ENCODE data around the gene SIMC1. TPM values are rescaled to one million over a fixed set of nuclear protein-coding genes. Genes with fewer than 3 reads are reported as not detected.
A peak's percentile ranks its signal among the peaks of the same experiment; 100 is the strongest.
"Not testable (repeated sequence)": the region's sequence is repeated elsewhere in the genome, so short reads cannot be mapped to it uniquely, and the experiment has no call there.

Gene SIMC1
- total RNA-seq, 1 experiment from 2014 or later, result 11.8 TPM

GRCh38 chr5:176214466-176215021 lies 23.7 kb upstream of the SIMC1 start:
- not testable (repeated sequence) for DNase-seq (ENCODE audit: low spot score)

DNA sequence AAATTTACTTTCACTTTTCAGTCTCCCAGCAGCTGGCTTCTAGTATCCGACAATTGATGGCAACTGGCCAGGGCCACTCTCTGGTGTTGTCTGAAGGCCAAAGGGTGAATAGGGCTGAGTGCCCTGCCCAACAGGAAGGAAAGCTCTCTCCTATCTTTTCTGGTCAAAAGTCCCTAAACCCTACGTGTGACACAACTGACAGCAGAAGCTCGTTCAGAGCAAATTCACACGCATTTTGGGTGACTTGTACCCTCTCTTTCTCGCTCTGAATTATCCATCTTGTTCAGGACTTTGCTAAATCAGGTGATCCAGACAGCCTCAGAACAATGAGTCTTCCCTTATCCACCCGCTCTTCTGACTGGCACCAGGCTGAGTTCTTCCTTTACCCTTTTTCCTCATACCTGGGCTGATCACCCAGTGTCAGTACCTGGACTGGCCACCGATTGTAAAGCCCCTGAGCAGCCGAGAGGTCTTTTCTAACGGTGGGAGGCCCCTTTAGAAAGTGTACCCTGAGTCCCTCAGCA lies 21.8 kb upstream of the SIMC1 start:
- DNase-seq (ENCODE audit: low spot score), result not testable (repeated sequence)

DNA sequence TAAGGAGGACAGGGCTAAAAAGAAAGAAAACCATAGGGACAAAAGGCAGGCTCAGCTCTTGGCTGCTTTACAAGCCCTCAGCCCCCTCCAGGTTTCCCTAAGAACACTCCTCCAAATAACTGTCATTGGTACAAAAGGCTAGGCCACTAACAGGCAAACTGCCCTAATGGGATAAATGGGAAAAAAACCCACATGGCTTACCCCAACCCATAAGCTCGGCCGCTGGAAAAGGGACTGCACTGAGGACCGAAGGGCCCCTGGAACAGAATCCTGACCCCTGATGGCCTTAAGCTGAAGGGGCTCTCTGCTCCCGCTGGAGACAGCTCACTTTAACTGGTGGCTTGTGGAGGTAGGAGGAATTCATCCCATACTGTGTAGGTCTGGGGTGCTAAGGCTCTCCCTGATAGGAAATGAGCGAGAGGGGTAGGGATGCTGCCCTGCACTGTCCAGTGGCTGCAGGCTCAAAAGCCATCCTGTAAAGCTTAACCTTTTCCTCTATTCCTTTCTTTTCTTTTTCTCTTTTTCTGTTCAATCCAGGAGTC lies 21.0 kb upstream of the SIMC1 start:
- DNase-seq (ENCODE audit: low spot score), result not testable (repeated sequence)

GRCh38 chr5:176217764-176218163 lies 20.5 kb upstream of the SIMC1 start:
- DNase-seq (ENCODE audit: low spot score), result not testable (repeated sequence)

GRCh38 chr5:176222006-176222405 lies 16.2 kb upstream of the SIMC1 start:
- not testable (repeated sequence) for DNase-seq (ENCODE audit: low spot score)

GRCh38 chr5:176228358-176228757 lies 9.9 kb upstream of the SIMC1 start:
- DNase-seq (ENCODE audit: low spot score), result not testable (repeated sequence)

DNA sequence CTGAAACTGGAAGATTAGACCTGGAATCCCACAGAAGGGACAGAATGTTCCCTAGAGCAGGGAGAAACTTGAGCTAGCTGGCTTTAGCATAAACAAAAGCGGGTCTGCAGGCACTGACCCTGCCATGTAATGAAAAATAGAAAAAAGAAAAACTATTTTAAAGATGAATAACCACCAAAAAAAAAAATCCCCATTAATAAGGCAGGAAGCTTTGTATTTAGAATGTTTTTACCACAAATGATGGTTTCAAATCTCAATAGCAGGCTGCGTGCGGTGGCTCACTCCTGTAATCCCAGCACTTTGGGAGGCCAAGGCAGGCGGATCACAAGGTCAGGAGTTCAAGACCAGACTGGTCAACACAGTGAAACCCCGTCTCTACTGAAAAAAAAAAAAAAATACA lies 5.0 kb upstream of the SIMC1 start:
- not testable (repeated sequence) for DNase-seq (ENCODE audit: low spot score)

GRCh38 chr5:176235155-176235554 lies 3.1 kb upstream of the SIMC1 start:
- DNase-seq (ENCODE audit: low spot score), result peak; percentile 50

GRCh38 chr5:176238645-176239283 lies 540 bp downstream of the SIMC1 start:
- not testable (repeated sequence) for DNase-seq (ENCODE audit: low spot score)

GRCh38 chr5:176239304-176239703 lies 1.1 kb downstream of the SIMC1 start:
- not testable (repeated sequence) for DNase-seq (ENCODE audit: low spot score)

- DNase-seq (ENCODE audit: low spot score), result not testable (repeated sequence)
These were observed 6.1 kb downstream of the SIMC1 start for GRCh38 chr5:176244318-176244717.

- not testable (repeated sequence) for DNase-seq (ENCODE audit: low spot score)
These were observed 6.8 kb downstream of the SIMC1 start for GRCh38 chr5:176245074-176245473.

- DNase-seq (ENCODE audit: low spot score), result not testable (repeated sequence)
These were observed 7.3 kb downstream of the SIMC1 start for GRCh38 chr5:176245489-176245888.

GRCh38 chr5:176250691-176251090 lies 12.5 kb downstream of the SIMC1 start:
- DNase-seq (ENCODE audit: low spot score), result not testable (repeated sequence)

DNA sequence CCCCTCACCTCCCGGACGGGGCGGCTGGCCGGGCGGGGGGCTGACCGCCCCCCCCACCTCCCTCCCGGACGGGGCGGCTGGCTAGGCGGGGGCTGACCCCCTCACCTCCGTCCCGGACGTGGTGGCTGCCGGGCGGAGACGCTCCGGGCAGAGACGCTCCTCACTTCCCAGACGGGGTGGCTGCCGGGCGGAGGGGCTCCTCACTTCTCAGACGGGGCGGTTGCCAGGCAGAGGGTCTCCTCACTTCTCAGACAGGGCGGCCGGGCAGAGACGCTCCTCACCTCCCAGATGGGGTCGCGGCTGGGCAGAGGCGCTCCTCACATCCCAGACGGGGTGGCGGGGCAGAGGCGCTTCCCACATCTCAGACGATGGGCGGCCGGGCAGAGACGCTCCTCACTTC lies 13.9 kb downstream of the SIMC1 start:
- DNase-seq (ENCODE audit: low spot score), result not testable (repeated sequence)

DNA sequence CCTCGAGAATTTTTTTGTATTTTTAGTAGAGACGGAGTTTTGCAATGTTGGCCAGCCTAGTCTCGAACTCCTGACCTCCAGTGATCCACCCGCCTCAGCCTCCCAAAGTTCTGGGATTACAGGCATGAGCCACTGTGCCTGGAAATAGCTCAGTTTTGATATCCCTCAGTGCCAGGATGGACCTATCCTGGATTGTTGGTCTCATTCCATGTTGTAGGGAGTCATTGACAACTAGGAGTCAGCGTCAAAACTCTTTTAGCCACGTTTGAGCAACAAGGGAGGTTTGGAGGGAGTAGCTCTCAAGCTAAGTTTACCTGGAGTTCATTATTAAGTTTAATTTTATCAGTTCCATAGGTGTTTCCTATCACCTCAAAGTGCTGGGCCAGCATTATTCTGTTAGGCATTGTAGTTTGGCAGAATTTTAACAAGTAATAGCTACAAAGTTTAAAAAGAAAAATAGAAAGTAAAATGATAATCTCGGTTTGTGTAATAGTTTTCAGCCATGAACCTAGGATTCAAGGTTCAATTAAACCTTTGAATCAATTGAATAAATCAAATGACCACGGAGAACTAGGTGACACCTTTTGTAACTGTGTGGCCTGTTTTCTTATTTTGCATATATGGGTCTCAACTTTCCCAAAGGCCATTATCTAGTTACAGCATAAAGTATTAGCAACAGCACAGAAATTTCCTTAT lies 15.3 kb downstream of the SIMC1 start:
- not testable (repeated sequence) for DNase-seq (ENCODE audit: low spot score)

DNA sequence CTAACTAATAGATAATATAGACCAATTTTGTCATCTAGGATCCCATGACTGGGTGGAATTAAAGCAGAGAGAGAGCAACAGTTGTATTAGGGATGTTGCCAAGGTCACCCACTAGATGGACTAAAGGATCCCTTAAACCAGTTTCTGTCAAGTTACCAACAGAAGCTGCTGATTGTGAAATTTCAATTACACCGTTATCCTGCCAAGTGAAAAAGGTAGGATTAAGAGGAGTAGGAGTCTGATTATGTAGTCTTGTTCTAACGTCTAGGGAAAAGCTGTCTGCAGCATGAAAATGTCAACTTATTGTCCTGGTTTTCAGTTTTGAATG lies 15.8 kb downstream of the SIMC1 start:
- DNase-seq (ENCODE audit: low spot score), result not testable (repeated sequence)

DNA sequence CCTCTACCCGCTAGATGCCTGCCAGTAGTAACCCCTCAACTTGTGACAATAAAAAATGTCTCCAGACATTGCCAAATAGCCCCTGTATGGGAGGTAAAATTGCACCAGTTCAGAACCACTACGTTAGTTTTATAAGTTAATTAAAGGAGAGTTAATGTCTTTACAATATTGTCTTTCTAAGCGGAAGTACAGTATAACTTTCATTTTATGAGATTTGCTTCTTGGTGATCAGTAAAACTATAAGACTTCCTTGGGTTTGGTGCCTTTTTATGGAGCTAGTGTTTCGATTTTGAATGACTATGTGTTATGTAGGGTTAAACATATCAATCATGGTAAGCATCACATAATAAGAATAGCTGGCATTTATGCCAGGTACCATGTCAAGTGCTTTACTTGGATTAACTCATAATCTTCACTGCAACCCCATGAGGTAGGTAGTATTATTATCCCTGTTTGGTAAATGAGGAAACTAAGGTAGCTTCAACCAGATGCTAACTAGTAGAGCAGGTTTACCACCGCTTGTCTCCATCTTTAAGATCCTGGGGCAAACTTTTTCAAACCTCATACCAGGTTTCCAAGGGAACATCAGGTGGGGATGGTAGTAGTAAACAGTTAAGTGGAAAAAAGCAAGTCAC lies 19.8 kb downstream of the SIMC1 start:
- not testable (repeated sequence) for DNase-seq (ENCODE audit: low spot score)

DNA sequence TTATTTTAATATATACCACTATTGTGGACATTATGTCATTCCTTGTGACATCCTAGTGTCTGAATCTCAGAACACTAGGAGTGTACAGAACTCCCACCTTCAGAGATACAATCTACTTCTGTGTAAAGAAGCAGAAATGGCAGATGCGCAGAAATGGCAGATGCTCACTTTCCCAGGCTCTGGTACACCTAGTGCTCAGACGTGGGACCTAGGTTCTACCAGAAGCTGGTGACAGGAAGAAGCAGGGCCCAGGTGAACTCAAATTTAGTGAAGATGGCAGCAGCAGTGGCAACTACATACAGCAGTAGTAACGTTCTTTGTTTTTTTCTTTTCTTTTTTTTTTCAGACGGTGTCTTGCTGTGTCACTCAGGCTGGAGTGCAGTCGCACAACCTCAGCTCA lies 22.5 kb downstream of the SIMC1 start:
- DNase-seq (ENCODE audit: low spot score), result not testable (repeated sequence)

DNA sequence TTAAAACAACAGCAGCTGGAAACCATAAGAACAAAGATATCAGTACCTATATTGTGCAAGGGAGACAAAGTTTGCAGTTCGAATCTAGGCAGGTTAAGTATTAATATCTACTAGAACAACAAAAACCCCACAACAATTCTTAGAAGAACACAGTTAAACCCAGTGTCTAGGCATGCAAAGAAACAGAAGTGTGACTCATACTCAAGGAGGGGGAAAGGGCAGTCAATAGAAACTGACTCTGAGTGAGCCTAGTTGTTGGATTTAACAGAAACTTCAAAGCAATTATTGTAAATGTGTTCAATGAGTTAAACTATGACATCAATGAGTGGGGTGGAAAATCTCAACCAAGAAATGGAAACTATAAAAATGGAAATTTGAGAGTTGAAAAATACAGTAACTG lies 28.2 kb downstream of the SIMC1 start:
- not testable (repeated sequence) for DNase-seq (ENCODE audit: low spot score)

DNA sequence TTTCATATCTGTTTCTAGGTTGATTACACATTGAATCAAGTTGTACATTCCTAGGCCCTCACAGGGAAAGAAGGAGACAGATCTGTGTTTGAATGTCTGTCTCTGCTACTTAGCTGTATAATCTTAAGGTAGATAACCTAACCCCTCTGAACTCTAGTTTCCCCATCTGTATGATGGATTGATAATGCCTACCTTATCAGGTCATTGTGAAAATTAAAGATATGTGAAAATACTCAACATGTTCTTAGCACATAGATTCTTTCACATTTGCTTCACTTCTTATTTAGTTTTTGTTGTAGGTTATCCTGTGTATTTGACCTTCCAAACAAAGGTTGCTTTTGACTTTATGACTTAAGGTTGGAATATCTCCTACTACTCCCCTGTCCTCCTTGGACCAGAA lies 50.8 kb downstream of the SIMC1 start:
- DNase-seq (ENCODE audit: low spot score), result not testable (repeated sequence)

All from A172 (cell line).